Measurements from ENCODE around the gene ST3GAL5.

Gene ST3GAL5

DNA sequence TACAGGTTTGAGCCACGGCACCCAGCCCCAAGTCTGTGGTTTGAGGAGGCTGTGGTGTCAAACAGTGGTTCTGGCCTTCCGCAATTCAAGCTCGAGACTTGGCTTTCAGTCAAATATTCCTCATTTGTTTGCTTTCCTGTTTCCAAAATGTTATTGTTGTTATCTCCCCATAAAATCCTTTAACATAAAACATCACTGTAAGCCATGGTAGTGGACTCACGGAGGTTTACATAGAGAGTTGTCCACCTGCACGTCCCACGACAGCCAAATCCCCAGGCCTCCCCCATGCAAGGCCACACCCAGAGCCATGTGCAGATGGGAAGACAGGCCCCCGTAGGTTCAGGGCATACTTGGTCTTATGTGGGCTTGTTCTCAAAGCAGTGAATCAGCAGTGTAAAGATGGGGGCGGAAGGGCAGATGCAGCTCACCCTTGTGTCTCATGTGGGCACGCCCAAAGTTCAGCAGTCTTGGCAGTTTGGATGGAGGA is 18.9 kb upstream of the ST3GAL5 start:
- Histone ChIP-seq H3K36me3 (ENCODE audit: insufficient read depth, low read length) (no peaks in the 10 kb centered on the region), H3K27ac (ENCODE audit: low read length) (no peak overlapping the region), H3K4me1 (ENCODE audit: insufficient read depth, low read length) (no peaks in the 10 kb centered on the region)

DNA sequence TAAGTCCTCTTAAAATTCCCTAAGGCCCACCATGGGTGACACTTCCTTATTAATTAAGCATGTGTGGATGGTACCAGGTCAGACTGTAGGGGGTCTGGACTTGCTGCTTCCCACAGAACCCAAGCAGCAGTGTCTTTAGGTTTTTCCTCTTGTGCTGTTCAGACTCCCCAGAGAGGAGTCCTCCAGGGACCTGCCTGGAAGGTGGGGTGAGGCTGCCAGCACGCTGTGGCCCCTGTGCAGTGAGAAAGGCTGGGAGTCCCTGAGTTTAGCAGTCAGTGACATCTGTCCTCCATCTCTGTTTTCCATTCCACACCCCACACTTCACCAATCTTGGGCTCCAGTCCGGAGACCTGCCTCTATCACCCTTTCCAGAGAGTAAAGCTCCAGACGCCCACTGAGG is 18.0 kb upstream of the ST3GAL5 start:
- ATAC-seq (ENCODE audit: insufficient read depth, low read depth) (no peak), DNase-seq (no peak)
- Histone ChIP-seq H3K36me3 (ENCODE audit: insufficient read depth, low read length) (no peaks in the 10 kb centered on the region), H3K79me2 (ENCODE audit: insufficient read depth, low read length) (no peaks in the 10 kb centered on the region), H2AFZ (ENCODE audit: low read depth, low read length) (no peak overlapping the region), H3K4me2 (ENCODE audit: insufficient read depth, low read length) (no peak overlapping the region), H4K20me1 (ENCODE audit: insufficient read depth, low read length) (no peaks in the 10 kb centered on the region), H3K9me3 (ENCODE audit: insufficient read depth, low read length, severe bottlenecking) (no peaks in the 10 kb centered on the region), H3K27me3 (ENCODE audit: insufficient read depth, low read length, poor library complexity) (no peaks in the 10 kb centered on the region), H3K9ac (ENCODE audit: low read depth, low read length) (no peak overlapping the region), H3K4me1 (ENCODE audit: insufficient read depth, low read length) (no peaks in the 10 kb centered on the region), H3K4me3 (ENCODE audit: low read depth in 1 of 2, low read length in 2 of 2) (no peak overlapping the region), H3K27ac (ENCODE audit: low read length) (no peak overlapping the region)
- TF ChIP-seq EZH2 (IDR thresholded peaks at IDR 0.05; ENCODE audit: borderline replicate concordance, low read depth, low read length, severe bottlenecking), result no peak
- TF ChIP-seq, protein P1, sequence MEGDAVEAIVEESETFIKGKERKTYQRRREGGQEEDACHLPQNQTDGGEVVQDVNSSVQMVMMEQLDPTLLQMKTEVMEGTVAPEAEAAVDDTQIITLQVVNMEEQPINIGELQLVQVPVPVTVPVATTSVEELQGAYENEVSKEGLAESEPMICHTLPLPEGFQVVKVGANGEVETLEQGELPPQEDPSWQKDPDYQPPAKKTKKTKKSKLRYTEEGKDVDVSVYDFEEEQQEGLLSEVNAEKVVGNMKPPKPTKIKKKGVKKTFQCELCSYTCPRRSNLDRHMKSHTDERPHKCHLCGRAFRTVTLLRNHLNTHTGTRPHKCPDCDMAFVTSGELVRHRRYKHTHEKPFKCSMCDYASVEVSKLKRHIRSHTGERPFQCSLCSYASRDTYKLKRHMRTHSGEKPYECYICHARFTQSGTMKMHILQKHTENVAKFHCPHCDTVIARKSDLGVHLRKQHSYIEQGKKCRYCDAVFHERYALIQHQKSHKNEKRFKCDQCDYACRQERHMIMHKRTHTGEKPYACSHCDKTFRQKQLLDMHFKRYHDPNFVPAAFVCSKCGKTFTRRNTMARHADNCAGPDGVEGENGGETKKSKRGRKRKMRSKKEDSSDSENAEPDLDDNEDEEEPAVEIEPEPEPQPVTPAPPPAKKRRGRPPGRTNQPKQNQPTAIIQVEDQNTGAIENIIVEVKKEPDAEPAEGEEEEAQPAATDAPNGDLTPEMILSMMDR (IDR thresholded peaks at IDR 0.05; ENCODE audit: borderline replicate concordance, extremely low read depth, low read length, poor library complexity, severe bottlenecking), result no peak

More for the DNA sequence above, 18.9 kb upstream of the ST3GAL5 start:
- DNase-seq, result no peak
- Histone ChIP-seq H2AFZ (ENCODE audit: low read depth, low read length) (no peak overlapping the region), H3K4me3 (ENCODE audit: low read depth in 1 of 2, low read length in 2 of 2) (no peak overlapping the region), H3K27me3 (ENCODE audit: insufficient read depth, low read length, poor library complexity) (no peaks in the 10 kb centered on the region), H3K9me3 (ENCODE audit: insufficient read depth, low read length, severe bottlenecking) (no peaks in the 10 kb centered on the region), H3K9ac (ENCODE audit: low read depth, low read length) (no peak overlapping the region), H3K79me2 (ENCODE audit: insufficient read depth, low read length) (no peaks in the 10 kb centered on the region), H3K4me2 (ENCODE audit: insufficient read depth, low read length) (no peak overlapping the region), H4K20me1 (ENCODE audit: insufficient read depth, low read length) (no peaks in the 10 kb centered on the region)
- TF ChIP-seq, protein P1 (IDR thresholded peaks at IDR 0.05; ENCODE audit: borderline replicate concordance, extremely low read depth, low read length, poor library complexity, severe bottlenecking), result no peak
- no peak for TF ChIP-seq EZH2 (IDR thresholded peaks at IDR 0.05; ENCODE audit: borderline replicate concordance, low read depth, low read length, severe bottlenecking)
- ATAC-seq (ENCODE audit: insufficient read depth, low read depth), result no peak

GRCh38 chr2:85905891-85906290 is 17.1 kb upstream of the ST3GAL5 start:
- Histone ChIP-seq H3K4me2 (ENCODE audit: insufficient read depth, low read length) (no peak overlapping the region), H3K9me3 (ENCODE audit: insufficient read depth, low read length, severe bottlenecking) (no peaks in the 10 kb centered on the region), H4K20me1 (ENCODE audit: insufficient read depth, low read length) (no peaks in the 10 kb centered on the region), H3K27me3 (ENCODE audit: insufficient read depth, low read length, poor library complexity) (no peaks in the 10 kb centered on the region), H3K79me2 (ENCODE audit: insufficient read depth, low read length) (no peaks in the 10 kb centered on the region), H3K4me1 (ENCODE audit: insufficient read depth, low read length) (no peaks in the 10 kb centered on the region), H3K27ac (ENCODE audit: low read length) (no peak overlapping the region), H2AFZ (ENCODE audit: low read depth, low read length) (no peak overlapping the region), H3K9ac (ENCODE audit: low read depth, low read length) (no peak overlapping the region), H3K36me3 (ENCODE audit: insufficient read depth, low read length) (no peaks in the 10 kb centered on the region), H3K4me3 (ENCODE audit: low read depth in 1 of 2, low read length in 2 of 2) (no peak overlapping the region)
- ATAC-seq (ENCODE audit: insufficient read depth, low read depth), result no peak
- no peak for DNase-seq
- no peak for TF ChIP-seq EZH2 (IDR thresholded peaks at IDR 0.05; ENCODE audit: borderline replicate concordance, low read depth, low read length, severe bottlenecking)
- TF ChIP-seq, protein P1 (IDR thresholded peaks at IDR 0.05; ENCODE audit: borderline replicate concordance, extremely low read depth, low read length, poor library complexity, severe bottlenecking), result no peak
